Fibroblast of skin of scalp (primary cell): ENCODE results near the gene FGF18.

Source experiments
- DNase-seq: peaks from one replicate; pipeline ENCODE4 v3.0.0-alpha.2; 2013

Gene FGF18

GRCh38 chr5:171444582-171444981, 25.1 kb downstream of the FGF18 start:
- DNase-seq, result peak; percentile 55

GRCh38 chr5:171445644-171446516, 26.4 kb downstream of the FGF18 start:
- peak; percentile 77 for DNase-seq

DNA sequence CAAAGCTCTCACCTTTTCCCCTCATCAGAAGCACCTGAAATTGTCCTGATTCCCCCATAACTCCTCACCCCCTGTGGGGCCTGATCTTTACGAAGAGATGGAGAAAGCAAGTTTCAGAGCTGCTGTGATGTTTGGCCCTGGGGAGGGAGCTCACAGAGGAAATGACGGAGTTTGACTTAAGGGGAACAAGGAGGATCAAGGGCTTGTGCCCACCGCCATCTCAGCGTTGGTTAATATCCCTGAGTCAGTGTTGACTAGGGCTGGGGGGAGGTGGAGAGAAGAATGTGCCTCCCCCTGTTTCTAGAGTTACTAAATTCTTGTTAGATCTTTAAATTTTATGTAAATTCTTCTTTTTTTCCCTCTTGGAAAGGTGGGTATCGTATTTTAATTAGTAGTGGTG, 27.8 kb downstream of the FGF18 start:
- DNase-seq, result peak; percentile 47

DNA sequence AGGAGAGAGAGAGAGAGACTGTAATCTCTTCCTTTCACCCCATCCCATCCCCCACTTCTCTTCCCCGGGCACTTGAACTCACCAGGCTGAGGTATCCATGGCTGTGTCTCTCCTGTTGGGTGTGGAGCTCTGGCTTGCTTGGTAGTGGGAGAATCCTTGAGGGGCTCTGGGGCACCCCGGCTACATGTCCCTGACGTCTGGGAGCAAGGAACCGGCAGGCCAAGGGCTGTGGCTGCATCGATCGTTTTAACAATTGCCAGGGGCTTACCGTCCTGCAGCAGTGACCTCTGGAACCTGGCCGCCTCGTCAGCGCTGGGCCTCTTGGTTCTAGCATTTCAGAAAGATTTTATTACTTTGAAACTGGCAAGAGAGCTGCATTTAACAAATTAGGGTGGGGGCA, 30.0 kb downstream of the FGF18 start:
- DNase-seq, result no peak

DNA sequence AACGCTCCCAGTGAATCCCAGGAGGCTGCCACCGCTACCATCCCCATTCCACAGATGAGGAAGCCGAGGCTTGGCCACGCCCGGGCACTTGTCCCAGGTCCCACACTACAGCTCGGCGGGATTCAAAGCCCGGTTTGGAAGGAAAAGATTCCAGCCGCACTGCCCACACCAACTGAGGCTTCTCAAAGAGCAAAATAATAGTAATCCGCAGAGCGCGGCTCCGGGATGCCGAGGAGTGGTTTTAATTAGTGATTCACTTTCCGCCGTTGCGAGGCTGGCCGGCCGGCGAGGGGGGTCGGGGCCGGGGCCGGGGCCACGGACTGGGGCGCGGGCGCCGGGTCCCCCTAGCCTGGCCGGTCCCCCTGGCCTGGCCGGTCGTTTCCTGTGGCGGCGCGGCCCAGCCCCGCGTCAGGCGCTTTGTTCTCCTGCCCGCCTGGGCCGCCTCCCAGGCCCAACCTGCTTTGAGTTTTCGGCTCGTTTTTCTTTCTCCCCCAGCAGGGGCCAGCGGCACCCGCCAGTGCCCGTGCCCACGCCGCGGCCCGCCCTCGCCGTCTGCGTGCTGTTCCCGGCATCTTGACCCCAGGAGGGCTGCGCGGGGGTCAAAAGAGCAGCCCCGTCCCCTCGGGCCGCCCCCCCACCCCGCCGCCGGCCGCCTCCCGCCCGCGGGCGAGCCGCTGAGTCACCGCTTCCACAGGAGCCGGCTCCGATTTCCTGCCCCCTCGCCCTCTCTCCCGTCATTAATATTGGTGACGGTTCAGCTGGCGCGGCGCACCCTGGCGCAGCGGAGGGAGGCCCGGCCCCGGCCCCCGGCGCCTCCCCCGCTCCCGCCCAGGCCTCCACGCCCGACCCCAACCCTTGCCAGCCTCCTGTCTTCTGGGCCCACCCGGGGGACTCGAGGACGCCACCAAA, 31.2 kb downstream of the FGF18 start:
- DNase-seq, result peak; percentile 87

DNA sequence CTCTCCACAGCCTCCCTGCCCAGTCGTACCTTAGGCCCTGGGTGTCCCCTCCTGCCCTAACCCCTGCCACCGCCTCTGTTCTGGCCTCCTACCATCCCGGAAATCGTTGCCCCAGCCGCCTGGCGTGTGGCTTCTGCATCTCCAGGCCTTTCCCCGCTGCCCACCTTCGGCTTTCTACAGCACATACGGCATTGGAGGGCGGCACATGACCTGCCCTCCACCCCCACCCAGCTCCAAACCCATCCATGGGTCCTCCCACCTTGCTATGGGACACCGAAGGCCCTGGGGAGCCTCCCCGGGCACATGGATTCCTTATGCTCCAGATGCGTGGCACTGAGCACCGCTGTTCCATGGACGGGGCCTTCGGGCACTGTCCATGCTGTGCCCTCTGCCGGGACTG, 32.0 kb downstream of the FGF18 start:
- DNase-seq, result no peak

GRCh38 chr5:171453056-171453725, 33.7 kb downstream of the FGF18 start:
- DNase-seq, result no peak

DNA sequence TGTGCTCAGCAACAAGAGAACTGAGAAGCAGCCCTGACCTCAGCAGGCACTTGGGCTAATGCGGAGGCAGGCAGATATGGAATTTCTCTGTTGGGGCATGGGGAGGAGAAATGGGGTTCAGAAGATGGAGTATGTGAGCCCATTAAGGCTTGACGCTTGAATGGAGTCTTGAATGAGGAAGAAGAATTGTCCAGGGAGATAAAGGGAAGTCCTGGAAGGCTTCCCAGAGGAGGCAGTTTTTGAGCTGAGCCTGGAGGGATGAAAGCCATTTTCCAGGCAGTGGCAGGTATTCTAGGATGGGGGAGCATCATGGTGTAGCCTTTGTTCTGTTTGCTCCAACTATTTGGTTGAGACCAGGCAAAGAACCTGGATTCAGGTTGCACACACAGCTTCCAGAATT, 34.5 kb downstream of the FGF18 start:
- DNase-seq, result no peak

DNA sequence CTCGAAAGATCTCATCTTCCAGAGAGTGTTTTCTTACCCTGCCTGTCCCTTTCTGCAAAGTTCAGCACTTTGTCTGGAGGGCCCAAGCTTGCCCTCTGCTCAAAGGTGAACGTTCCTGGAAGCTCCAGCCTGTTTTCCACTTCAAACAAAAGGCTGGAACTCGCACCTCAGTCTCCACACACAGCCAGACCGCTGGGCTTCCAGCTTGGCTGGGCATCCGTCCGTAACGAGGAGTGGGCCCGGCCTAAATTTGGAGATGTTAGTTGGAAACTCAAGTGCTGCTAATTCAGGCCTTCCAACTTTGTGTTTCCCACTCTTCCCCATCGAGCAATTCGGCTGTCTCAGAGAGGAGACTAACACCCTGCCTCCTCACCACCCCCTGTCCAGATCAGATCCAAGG, 35.1 kb downstream of the FGF18 start:
- DNase-seq, result no peak

DNA sequence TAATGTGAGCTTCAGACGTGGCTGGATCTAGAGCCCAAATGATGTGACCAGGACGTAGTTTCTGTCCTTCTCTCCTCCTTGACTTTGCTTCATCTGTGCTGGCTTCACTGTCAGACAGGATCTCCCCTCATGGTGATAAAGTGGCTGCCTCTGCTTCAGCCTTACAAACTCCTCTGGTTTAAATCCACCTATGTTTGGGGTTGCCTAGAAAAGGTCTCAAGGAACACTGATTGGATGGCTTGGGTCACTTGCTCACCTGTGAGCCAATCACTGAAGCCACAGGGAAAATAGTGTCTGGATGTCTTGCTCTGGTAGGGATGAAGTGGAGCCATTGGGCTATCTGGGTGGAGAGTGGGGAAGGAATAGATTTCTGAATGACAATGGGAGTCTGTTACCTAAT, 36.1 kb downstream of the FGF18 start:
- DNase-seq, result no peak

- no peak for DNase-seq
These were observed 37.9 kb downstream of the FGF18 start for GRCh38 chr5:171457208-171457981.

DNA sequence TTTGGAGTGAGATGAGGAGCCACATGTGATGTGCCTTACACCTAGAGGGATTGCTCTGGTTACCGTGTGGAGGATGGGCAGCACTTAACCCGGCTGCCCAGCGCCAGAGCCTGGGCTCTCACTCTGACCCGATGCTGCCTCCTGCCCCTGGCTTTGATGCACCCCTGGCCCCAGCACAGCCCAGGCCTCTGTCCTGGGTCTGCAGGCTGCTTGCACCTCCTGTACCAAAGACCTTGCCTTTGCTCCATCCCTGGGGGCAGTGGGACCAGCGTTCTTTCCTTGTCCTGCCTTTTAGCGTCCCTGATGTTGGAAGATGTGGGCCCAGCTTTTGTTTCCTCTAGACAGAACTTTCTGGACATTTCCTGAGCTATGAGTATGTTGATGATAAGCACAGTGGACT, 40.4 kb downstream of the FGF18 start:
- no peak for DNase-seq

- no peak for DNase-seq
These were observed 42.9 kb downstream of the FGF18 start for GRCh38 chr5:171462136-171462927.

DNA sequence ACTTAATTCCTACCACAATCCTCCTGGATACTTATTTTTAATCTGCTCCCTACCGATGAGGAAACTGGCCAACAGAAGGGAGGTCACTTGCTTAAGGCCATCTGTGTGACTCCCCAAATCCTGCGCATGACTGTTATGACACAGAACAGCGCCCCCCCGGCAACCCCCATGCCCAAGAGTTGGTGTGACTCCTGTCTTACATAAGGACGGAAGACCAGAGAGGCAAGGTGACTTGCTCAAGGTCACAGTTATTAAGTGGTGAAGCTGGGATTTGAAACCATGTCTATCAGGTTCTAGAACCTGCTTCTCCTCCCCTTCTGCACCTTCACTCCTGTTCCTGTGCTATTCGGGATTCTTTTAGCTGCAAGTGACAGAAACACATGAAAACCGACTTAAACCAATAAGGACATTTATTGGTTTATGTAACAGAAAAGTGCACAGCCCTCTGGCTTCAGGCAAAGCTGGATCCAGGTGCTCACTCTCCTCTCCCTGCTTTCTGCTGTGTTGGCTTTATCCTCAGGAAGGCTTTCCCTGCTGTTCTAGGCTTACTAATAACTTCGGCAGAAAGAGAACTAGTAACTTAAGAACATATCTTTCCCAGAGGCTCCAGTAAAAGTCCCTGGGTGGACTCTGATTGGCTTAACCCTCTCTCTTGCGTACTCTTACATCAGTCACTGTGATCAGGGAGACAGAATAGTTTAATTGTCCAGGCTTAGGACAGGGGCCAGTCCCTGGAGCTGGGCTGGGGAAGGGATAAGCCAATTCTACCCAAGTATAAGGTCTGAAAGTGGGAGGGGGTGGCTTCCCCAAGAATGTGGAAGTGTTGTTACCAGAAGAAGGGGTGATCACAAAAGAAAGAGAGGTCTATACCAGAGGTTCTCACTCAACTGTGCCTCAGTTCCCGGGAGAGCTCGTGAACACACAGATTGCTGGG, 43.7 kb downstream of the FGF18 start:
- peak; percentile 64 for DNase-seq

GRCh38 chr5:171463862-171464229, 44.4 kb downstream of the FGF18 start:
- no peak for DNase-seq

DNA sequence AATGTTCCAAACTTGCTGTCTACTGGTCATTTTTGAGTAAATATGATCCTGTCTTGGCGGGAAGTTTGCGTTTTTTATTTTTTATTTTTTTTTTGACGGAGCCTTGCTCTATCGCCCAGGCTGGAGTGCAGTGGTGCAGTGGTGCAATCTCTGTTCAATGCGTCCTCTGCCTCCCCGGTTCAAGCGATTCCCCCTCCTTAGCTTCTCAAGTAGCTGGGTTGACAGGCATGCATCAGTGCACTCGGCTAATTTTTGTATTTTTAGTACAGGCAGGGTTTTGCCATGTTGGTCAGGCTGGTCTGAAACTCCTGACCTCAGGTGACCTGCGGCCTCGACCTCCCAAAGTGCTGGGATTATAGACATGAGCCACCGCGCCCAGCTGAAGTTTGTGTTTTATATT, 45.4 kb downstream of the FGF18 start:
- DNase-seq, result no peak

DNA sequence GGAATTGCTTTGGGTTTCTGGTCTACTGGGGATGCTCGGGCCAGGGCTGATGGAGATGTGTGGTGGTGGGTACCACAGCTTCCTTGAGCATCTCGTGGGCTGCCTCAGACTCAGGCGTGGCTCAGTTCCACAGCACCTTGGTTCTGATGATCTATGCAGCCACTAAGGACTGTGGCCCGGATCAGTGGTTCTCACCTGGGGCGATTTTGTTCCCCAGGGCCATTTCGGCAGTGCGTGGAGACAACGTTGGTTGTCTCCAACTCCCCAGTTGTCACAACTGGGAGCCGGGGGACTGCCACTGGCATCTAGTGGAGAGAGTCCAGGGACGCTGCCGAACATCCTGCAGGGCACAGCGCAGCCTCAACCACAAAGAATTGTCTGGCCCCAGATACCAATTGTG, 47.7 kb downstream of the FGF18 start:
- no peak for DNase-seq

DNA sequence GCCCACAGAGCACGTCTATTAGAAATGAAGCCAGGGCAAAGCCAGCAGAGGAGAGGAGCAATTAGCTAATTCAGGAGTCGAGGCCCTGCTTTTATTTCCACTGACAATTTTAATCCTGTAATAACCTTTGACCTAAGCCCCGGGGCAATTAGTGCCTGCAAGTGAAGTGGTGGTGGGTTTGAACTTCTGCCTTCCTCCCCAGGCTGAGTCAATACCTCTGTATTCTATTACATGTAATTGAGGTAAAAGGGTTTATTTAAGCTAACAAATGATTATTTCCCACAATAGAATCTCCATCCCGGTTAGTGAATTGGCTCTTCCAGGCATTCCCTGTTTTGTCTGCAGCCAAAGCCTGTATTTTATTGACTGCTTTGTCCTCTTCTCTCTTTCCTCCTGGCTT, 49.9 kb downstream of the FGF18 start:
- DNase-seq, result no peak

GRCh38 chr5:171470420-171470819, 51.0 kb downstream of the FGF18 start:
- no peak for DNase-seq

GRCh38 chr5:171474230-171474813, 54.9 kb downstream of the FGF18 start:
- DNase-seq, result no peak
